Esophagus muscularis mucosa (tissue), 4 donors: Measurements from ENCODE around the gene SIX5. TPM values are rescaled to one million over a fixed set of nuclear protein-coding genes. Genes with fewer than 3 reads are reported as not detected.

Source experiments
- DNase-seq: peaks from one replicate; pipeline ENCODE4 v3.0.0-alpha.2; 2017; ENCODE audit errors: extremely low spot score
- H3K27ac ChIP-seq, 4 donors: fragments of 200-600 bp; sonication (generic); replicated peaks in 1 of 4; 1 replicate in 3 of 4; 2 replicates in 1 of 4; pipeline ENCODE4 v1.5.1; 2016 to 2019; ENCODE audit warnings: mild to moderate bottlenecking in 1 of 4
- H3K27me3 ChIP-seq, 4 donors: fragments of 200-600 bp; sonication (generic); one replicate each; pipeline versions ENCODE4 v1.5.1 to v1.6.0; 2016 to 2019
- H3K36me3 ChIP-seq, 4 donors: fragments of 200-600 bp; sonication (generic); one replicate each; pipeline ENCODE4 v1.5.1; 2016 to 2019
- H3K4me1 ChIP-seq, 4 donors: fragments of 200-600 bp; sonication (generic); one replicate each; pipeline ENCODE4 v1.5.1; 2016 to 2019
- H3K4me3 ChIP-seq, 4 donors: fragments of 200-600 bp; sonication (generic); 1 replicate in 2 of 4; 2 replicates in 2 of 4; pipeline ENCODE4 v1.5.1; 2016 to 2019; ENCODE audit warnings: mild to moderate bottlenecking in 4 of 4, moderate library complexity in 1 of 4
- H3K9me3 ChIP-seq, 4 donors: fragments of 200-600 bp; sonication (generic); 1 replicate in 3 of 4; 2 replicates in 1 of 4; pipeline ENCODE4 v1.5.1; 2016 to 2019
- EP300 ChIP-seq: sonication (generic); formaldehyde crosslinking; IDR thresholded peaks from one replicate; pipeline ENCODE4 v1.6.1; 2017; ENCODE audit warnings: antibody characterized with exemption
- POLR2A ChIP-seq: fragments of 450-650 bp; IDR thresholded peaks from one replicate; pipeline ENCODE4 v1.6.1; 2017; ENCODE audit warnings: antibody characterized with exemption, moderate library complexity, mild to moderate bottlenecking, low read depth
- POLR2AphosphoS5 ChIP-seq, 2 donors: sonication (generic); formaldehyde crosslinking; IDR thresholded peaks; one replicate each; pipeline ENCODE4 v1.6.1; 2017; ENCODE audit warnings: antibody characterized with exemption in 2 of 2
- WGBS: methylation state at CpG from one replicate; pipeline ENCODE4 v1.1.5; 2018; 5-methylcytosine and 5-hydroxymethylcytosine counted together
- intact Hi-C: fragments of 100-400 bp; cut with DNase I; formaldehyde crosslinking; loops from one replicate; pipeline ENCODE4 v1.15.1; 2023
- total RNA-seq, 4 donors: library from RNA; depleted of rRNA; stranded (reverse); fragments of >200 nt; gene quantifications; one replicate each; pipeline versions ENCODE4 v1.1.0 to v1.2.1, GENCODE V29; 2016
- TF ChIP-seq, protein P1 (sequence below), 3 experiments: fragments of 200-600 bp in 2 of 3; fragments of 450-650 bp in 1 of 3; sonication (generic) in 2 of 3; IDR thresholded peaks; one replicate each; pipeline ENCODE4 v1.5.1; 2017 to 2019; ENCODE audit warnings: antibody characterized with exemption in 3 of 3, mild to moderate bottlenecking in 2 of 3, moderate library complexity in 1 of 3

Gene SIX5
- total RNA-seq, 4 donors from 2014 or later = 18.2 to 39.9 (median 28.8) TPM

DNA sequence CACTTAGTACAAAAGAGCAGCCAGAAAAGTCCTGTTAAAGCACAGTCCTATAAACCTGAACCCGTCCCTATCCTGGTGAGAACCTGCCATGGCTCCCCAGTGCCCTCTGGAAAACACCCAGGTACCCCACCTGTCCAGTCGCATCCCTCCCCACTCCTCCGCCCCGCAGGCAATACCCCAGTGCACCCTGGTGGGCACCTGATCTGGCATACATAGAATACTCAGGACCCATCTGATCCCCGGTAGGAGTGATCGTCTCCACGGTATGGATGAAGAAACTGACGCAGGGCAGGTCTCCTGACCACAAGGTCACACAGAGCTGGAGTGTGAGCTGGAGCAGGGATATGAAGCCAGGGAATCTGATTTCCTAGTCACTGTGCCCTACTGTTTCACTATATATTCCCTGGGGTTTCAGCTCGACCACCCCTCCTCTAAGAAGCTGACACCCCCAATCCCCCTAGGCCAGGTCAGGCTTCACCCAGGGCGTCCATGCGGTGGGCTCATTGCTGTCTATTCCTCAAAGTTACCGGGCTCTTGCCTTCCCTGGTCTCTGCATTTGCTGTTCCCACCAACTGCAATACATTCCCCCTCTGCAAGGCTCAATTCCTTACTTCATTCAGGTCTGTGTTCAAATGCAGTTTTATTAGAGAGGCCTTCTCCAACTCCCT, 50.9 kb downstream of the SIX5 start:
- no peak for DNase-seq
- WGBS = 51% methylated on average over 10 of the region's 12 CpGs
- peaks cover 2 to 24% (median 14%) of the 10 kb centered on the region in 4 donors for H3K36me3 ChIP-seq
- peaks cover 10 to 32% (median 24%) of the 10 kb centered on the region in 4 donors for H3K4me1 ChIP-seq
- H3K4me3 ChIP-seq = peak overlapping the region; percentile 55 to 81 (median 70)
- peak overlapping the region; percentile 89 to 95 (median 92) for H3K27ac ChIP-seq
- intact Hi-C loops = loop anchor here (2.0 kb wide), 1 partner anchor 49 kb away; no protein-coding TSS in a partner anchor
- H3K9me3 ChIP-seq = no peaks in the 10 kb centered on the region
- H3K27me3 ChIP-seq = no peaks in the 10 kb centered on the region
- TF ChIP-seq, protein P1, sequence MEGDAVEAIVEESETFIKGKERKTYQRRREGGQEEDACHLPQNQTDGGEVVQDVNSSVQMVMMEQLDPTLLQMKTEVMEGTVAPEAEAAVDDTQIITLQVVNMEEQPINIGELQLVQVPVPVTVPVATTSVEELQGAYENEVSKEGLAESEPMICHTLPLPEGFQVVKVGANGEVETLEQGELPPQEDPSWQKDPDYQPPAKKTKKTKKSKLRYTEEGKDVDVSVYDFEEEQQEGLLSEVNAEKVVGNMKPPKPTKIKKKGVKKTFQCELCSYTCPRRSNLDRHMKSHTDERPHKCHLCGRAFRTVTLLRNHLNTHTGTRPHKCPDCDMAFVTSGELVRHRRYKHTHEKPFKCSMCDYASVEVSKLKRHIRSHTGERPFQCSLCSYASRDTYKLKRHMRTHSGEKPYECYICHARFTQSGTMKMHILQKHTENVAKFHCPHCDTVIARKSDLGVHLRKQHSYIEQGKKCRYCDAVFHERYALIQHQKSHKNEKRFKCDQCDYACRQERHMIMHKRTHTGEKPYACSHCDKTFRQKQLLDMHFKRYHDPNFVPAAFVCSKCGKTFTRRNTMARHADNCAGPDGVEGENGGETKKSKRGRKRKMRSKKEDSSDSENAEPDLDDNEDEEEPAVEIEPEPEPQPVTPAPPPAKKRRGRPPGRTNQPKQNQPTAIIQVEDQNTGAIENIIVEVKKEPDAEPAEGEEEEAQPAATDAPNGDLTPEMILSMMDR (IDR thresholded peaks at IDR 0.05) = no peak
- TF ChIP-seq EP300 = no peak
- TF ChIP-seq POLR2A = no peak
- TF ChIP-seq POLR2AphosphoS5 (IDR thresholded peaks at IDR 0.05) = no peak

GRCh38 chr19:45717131-45717982, 51.7 kb downstream of the SIX5 start:
- no peaks in the 10 kb centered on the region for H3K9me3 ChIP-seq
- TF ChIP-seq, protein P1 (IDR thresholded peaks at IDR 0.05) = peak in 2 of 3 experiments; percentile 14 to 38
- TF ChIP-seq EP300 (no peak), POLR2AphosphoS5 (IDR thresholded peaks at IDR 0.05) (peak; percentile 92 to 99), POLR2A (peak; percentile 44)
- H3K27me3 ChIP-seq = no peaks in the 10 kb centered on the region
- H3K4me1 ChIP-seq = peaks cover 7 to 30% (median 24%) of the 10 kb centered on the region in 4 donors
- peak; percentile 100 for DNase-seq
- 0% methylated on average over 40 of the region's 51 CpGs for WGBS
- peaks cover 8 to 25% (median 17%) of the 10 kb centered on the region in 4 donors for H3K36me3 ChIP-seq
- intact Hi-C loops = no loop called here
- peak overlapping the region; percentile 55 to 81 (median 70) for H3K4me3 ChIP-seq
- peak overlapping the region; percentile 89 to 95 (median 92) for H3K27ac ChIP-seq

GRCh38 chr19:45716359-45717130, 52.5 kb downstream of the SIX5 start:
- TF ChIP-seq EP300 (no peak), POLR2AphosphoS5 (IDR thresholded peaks at IDR 0.05) (no peak), POLR2A (no peak)
- TF ChIP-seq, protein P1 (IDR thresholded peaks at IDR 0.05) = no peak
- Histone ChIP-seq H3K4me3 (peak overlapping the region; percentile 55 to 81 (median 70)), H3K27ac (peak overlapping the region; percentile 89 to 95 (median 92)), H3K9me3 (no peaks in the 10 kb centered on the region), H3K27me3 (no peaks in the 10 kb centered on the region), H3K36me3 (peaks cover 16 to 32% (median 22%) of the 10 kb centered on the region in 4 donors), H3K4me1 (peaks cover 7 to 25% (median 20%) of the 10 kb centered on the region in 4 donors)
- DNase-seq = no peak
- intact Hi-C loops = no loop called here
- WGBS = 2% methylated on average over 24 of the region's 24 CpGs

DNA sequence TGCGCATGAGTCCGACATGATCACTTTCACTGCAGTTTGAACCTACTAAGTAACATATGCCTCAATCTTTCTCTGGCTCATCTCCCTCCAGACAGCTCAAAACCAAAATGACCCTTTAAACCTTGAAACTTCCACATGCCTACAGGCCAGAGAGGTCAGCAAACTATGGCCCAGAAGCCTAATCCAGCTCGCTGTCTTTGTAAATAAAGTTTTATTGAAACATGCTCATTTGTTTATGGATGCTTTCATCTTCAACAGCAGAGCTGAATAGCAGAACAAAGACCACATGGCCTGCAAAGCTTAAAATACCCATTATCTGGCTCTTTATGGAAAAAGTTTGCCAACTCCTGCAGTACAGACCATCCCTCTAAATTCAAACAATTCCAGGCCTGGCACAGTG, 53.9 kb downstream of the SIX5 start:
- WGBS = 94% methylated on average over 3 of the region's 3 CpGs
- Histone ChIP-seq H3K9me3 (no peaks in the 10 kb centered on the region), H3K27me3 (no peaks in the 10 kb centered on the region), H3K27ac (no peak overlapping the region), H3K36me3 (peaks cover 22 to 35% (median 26%) of the 10 kb centered on the region in 4 donors), H3K4me3 (no peak overlapping the region), H3K4me1 (peaks cover 7 to 32% (median 26%) of the 10 kb centered on the region in 4 donors)
- intact Hi-C loops = no loop called here
- DNase-seq = no peak
- no peak for TF ChIP-seq POLR2AphosphoS5 (IDR thresholded peaks at IDR 0.05)
- TF ChIP-seq POLR2A = no peak

Other genes starting within 250 kb of the SIX5 start
- 10 to 100 TPM in 2 of 4 donors, 1 to 10 TPM in 2; 6.2 to 20.0 (median 13.8) TPM for gene OPA3, start 184.4 kb downstream of the SIX5 start, total RNA-seq
- 1 to 10 TPM in 3 of 4 donors, under 1 TPM in 1; 0.42 to 6.6 (median 4.8) TPM for gene GPR4, start 167.0 kb downstream of the SIX5 start, total RNA-seq
- gene EML2, start 129.9 kb downstream of the SIX5 start, total RNA-seq = 10 to 100 TPM; 12.0 to 28.4 (median 18.3) TPM
- gene GIPR, start 101.0 kb downstream of the SIX5 start, total RNA-seq = not detected
- 100 to 1,000 TPM; 107 to 167 (median 139) TPM for gene SNRPD2, start 77.3 kb downstream of the SIX5 start, total RNA-seq
- 1 to 10 TPM; 4.6 to 6.8 (median 6.0) TPM for gene QPCTL, start 76.6 kb downstream of the SIX5 start, total RNA-seq
- gene FBXO46, start 38.4 kb downstream of the SIX5 start, total RNA-seq = 10 to 100 TPM in 3 of 4 donors, 1 to 10 TPM in 1; 8.6 to 27.7 (median 18.2) TPM
- not detected for gene MEIOSIN, start 35.8 kb downstream of the SIX5 start, total RNA-seq
- gene DMPK, start 13.2 kb upstream of the SIX5 start, total RNA-seq = 100 to 1,000 TPM; 247 to 487 (median 347) TPM
- 10 to 100 TPM; 56.0 to 88.7 (median 63.3) TPM for gene DMWD, start 23.6 kb upstream of the SIX5 start, total RNA-seq
- gene RSPH6A, start 46.1 kb upstream of the SIX5 start, total RNA-seq = under 1 TPM in 1 of 4 donors, not detected in 3; 0.11 TPM
- gene SYMPK, start 93.9 kb upstream of the SIX5 start, total RNA-seq = 10 to 100 TPM; 22.0 to 44.2 (median 36.6) TPM
- gene FOXA3, start 95.1 kb upstream of the SIX5 start, total RNA-seq = not detected
- 10 to 100 TPM; 22.4 to 58.7 (median 44.2) TPM for gene IRF2BP1, start 116.9 kb upstream of the SIX5 start, total RNA-seq
- gene MYPOP, start 133.4 kb upstream of the SIX5 start, total RNA-seq = 1 to 10 TPM; 3.8 to 7.9 (median 6.0) TPM
- not detected for gene NANOS2, start 145.5 kb upstream of the SIX5 start, total RNA-seq
- gene NOVA2, start 204.6 kb upstream of the SIX5 start, total RNA-seq = 1 to 10 TPM; 1.2 to 4.6 (median 2.7) TPM
- 1 to 10 TPM; 5.3 to 9.6 (median 8.6) TPM for gene CCDC61, start 226.2 kb upstream of the SIX5 start, total RNA-seq